ENCODE data around the gene HPDL.
A peak's percentile ranks its signal among the peaks of the same experiment; 100 is the strongest.
"Not testable (repeated sequence)": the region's sequence is repeated elsewhere in the genome, so short reads cannot be mapped to it uniquely, and the experiment has no call there.

Gene HPDL

DNA sequence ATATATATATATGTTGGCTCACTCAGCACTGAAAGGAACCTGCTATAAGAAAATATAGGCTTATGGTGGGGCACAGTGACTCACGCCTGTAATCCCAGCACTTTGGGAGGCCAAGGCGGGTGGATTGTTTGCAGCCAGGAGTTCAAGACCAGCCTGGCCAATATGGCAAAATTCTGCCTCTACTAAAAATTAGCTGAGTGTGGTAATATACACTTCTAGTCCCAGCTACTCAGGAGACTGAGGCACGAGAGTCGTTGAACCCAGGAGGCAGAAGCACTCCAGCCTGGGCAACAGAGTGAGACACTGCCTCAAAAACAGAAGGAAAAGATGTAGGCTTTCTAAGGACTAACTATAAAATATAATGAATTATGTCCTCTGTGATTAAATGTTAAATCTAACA is 28.1 kb downstream of the HPDL start:
- DNase-seq: no peak

GRCh38 chr1:45355683-45356082 is 29.0 kb downstream of the HPDL start:
- no peak for DNase-seq

- DNase-seq: no peak
Measured at GRCh38 chr1:45356186-45356585, 29.5 kb downstream of the HPDL start.

DNA sequence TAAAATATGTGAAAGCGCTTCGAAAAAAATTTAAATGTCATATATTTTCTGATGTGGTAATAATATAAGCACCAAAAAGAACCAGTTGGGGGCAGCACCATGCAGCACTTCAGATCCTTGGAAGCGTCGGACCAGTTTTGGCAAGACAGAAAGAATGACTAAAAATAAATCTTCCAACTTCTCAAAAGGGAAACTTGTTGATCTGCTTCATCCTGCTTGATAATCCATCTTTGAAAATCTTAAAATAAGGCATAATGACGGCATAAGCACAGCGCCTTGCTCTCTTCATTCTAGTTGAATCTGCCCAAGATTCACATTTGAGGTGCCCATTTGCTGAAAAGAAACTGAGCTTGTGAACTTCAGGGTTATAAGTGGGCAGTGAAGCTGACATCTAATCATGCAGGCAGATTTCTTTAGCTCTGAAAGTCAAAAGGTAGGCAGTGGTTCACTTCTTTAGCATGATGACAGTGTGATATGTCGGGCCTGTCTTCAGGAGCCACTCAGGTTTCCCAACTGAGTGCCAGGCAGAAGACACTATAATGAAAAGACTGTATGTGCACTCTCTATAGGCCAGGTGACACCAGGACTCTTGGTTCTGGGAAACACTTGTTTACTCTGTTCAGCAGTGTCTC is 33.3 kb downstream of the HPDL start:
- peak; percentile 64 for DNase-seq

DNA sequence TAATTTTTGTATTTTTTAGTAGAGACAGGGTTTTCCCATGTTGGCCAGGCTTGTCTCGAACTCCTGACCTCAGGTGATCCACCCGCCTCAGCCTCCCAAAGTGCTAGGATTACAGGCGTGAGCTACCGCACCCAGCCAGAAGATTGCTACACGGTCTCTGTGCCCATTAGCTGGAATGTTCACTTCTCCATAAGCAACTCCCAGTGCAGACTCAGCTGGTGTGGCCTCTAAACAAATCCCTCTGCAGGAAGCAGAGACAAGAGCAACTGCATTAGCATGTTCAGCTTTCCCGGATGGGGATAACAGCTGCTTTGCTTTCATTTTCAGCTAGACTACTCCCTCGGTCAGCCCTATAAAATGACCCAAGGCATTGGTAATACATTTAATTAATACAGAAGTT is 34.3 kb downstream of the HPDL start:
- DNase-seq: not testable (repeated sequence)

GRCh38 chr1:45364294-45364693 is 37.6 kb downstream of the HPDL start:
- no peak for DNase-seq

DNA sequence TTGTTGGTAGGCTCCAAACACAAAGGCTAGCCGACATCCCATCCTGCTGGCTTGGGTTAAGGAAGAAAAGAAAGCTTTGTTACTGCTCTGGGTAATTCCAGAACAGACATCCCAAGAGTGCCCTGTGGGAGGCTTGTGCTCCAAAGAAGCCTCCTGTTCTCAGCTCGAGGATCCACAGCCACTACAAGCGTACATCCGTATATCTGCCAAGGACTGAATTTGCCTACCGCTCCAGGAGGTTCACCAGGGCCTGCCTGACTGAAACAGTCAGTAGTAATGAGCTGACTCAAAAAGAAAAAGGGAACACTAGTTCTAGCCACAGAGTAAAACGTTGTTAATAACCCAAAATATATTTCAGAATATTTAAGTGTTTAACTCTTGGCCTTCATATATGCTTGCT is 38.4 kb downstream of the HPDL start:
- DNase-seq: no peak

- no peak for DNase-seq
Measured at GRCh38 chr1:45370575-45370974, 43.9 kb downstream of the HPDL start.

- DNase-seq: no peak
Measured at GRCh38 chr1:45373573-45373972, 46.9 kb downstream of the HPDL start.

GRCh38 chr1:45375104-45376090 is 48.7 kb downstream of the HPDL start:
- no peak for DNase-seq

DNA sequence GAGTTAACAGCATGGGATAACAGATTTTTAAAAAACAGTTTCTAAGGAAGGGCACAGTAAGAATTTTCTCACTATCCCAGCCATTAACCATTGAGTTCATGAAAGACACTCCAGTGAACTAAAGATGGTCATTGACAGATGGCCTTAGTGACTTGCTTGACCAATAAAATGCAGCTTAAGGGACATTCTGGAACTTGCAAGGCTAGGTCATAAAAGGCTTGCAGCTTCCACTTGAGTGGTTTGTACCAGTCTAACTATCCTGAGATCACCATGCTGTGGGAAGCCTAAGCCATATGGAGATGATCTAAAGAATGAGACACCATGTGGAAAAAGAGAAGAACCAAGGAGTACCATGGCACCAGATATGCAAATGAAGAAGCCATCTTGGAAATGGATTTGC is 51.5 kb downstream of the HPDL start:
- DNase-seq: no peak
